Left lung (tissue), 10 donors: Measurements from ENCODE around the gene POU2AF2. TPM values are rescaled to one million over a fixed set of nuclear protein-coding genes. Genes with fewer than 3 reads are reported as not detected.
A peak's percentile ranks its signal among the peaks of the same experiment; 100 is the strongest.

ENCODE experiments used
- ATAC-seq: fragments of 200-7000 bp; cut with Tn5 transposase; one replicate; pipeline ENCODE4 v1.9.1; 2020; ENCODE audit warnings: moderate library complexity
- DNase-seq, 4 donors: peaks; one replicate each; pipeline ENCODE4 v3.0.0-alpha.2; 2013 to 2020
- H3K27ac ChIP-seq, 2 donors: fragments of 200-600 bp; sonication (generic) in 1 of 2; one replicate each; pipeline versions ENCODE4 v1.5.0 to v1.8.0; 2020 to 2021
- H3K27me3 ChIP-seq, 2 donors: fragments of 200-600 bp; sonication (generic) in 1 of 2; one replicate each; pipeline versions ENCODE4 v1.5.0 to v1.8.0; 2020 to 2021
- H3K36me3 ChIP-seq, 2 donors: fragments of 200-600 bp; sonication (generic) in 1 of 2; one replicate each; pipeline versions ENCODE4 v1.5.0 to v1.8.0; 2020 to 2021
- H3K4me1 ChIP-seq, 2 donors: fragments of 200-600 bp; one replicate each; pipeline ENCODE4 v1.8.0; 2021
- H3K4me3 ChIP-seq, 2 donors: fragments of 200-600 bp; sonication (generic) in 1 of 2; one replicate each; pipeline versions ENCODE4 v1.5.0 to v1.8.0; 2020 to 2021; ENCODE audit warnings: mild to moderate bottlenecking in 1 of 2
- H3K9me3 ChIP-seq, 2 donors: fragments of 200-600 bp; sonication (generic) in 1 of 2; one replicate each; pipeline versions ENCODE4 v1.5.0 to v1.8.0; 2020 to 2021
- intact Hi-C, 2 donors: fragments of 100-400 bp; cut with DNase I; formaldehyde crosslinking; loops; one replicate each; pipeline versions ENCODE4 v1.11.2 to v1.14.2; 2022
- polyA plus RNA-seq, 6 donors: library from polyadenylated mRNA; unstranded; fragments of 120-200 nt; gene quantifications; one replicate each; pipeline ENCODE4 v1.2.1, GENCODE V29; 2013; ENCODE audit not compliant: insufficient read length in 6 of 6
- total RNA-seq, 2 donors: library from RNA; stranded (reverse); fragmentation: NEBNext Ultra II Directional; extraction: Animal tissue kit (Norgen Biotek cat#: 25700); gene quantifications; one replicate each; pipeline ENCODE4 v1.2.1, GENCODE V29; 2021
- TF ChIP-seq, protein P1 (sequence below), 2 donors: fragments of 200-600 bp; sonication (generic) in 1 of 2; IDR thresholded peaks; one replicate each; pipeline versions ENCODE4 v1.5.0 to v1.8.0; 2021; ENCODE audit warnings: antibody characterized with exemption in 2 of 2
- donor health status: DM: no; HTN: yes; CAD: no.
- donor health status: DM: no; HTN: no; CAD: no.

POU2AF2 gene
- total and polyA plus RNA-seq, 8 donors, result 0.13 to 0.35 (median 0.21) TPM; not detected in 2

DNA sequence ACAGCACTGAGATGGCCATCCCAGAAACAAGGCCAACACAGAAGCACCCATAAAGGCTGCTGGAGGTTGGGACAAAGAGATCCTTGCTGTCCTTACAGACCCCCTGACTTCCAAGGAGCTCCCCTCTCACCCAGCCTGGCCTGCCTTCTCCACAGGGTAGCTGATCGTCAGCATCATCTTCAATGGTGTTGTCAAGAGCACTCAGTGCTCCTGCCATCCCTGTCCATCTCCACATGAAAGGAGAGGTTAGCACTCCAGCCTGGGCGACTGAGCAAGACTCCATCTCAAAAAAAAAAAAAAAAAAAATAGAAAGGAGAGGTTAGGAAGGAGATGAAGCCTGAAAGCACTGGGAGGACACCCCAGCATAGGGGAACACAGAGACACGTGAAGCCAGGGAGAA, 50.7 kb downstream of the POU2AF2 start:
- Histone ChIP-seq H3K4me3 (no peak overlapping the region), H3K27ac (no peak overlapping the region), H3K9me3 (no peaks in the 10 kb centered on the region), H3K4me1 (peaks cover 0 to 19% of the 10 kb centered on the region in 2 donors), H3K27me3 (peaks cover 0 to 38% of the 10 kb centered on the region in 2 donors), H3K36me3 (no peaks in the 10 kb centered on the region)
- ATAC-seq (no peak), DNase-seq (no peak)
- TF ChIP-seq, protein P1, sequence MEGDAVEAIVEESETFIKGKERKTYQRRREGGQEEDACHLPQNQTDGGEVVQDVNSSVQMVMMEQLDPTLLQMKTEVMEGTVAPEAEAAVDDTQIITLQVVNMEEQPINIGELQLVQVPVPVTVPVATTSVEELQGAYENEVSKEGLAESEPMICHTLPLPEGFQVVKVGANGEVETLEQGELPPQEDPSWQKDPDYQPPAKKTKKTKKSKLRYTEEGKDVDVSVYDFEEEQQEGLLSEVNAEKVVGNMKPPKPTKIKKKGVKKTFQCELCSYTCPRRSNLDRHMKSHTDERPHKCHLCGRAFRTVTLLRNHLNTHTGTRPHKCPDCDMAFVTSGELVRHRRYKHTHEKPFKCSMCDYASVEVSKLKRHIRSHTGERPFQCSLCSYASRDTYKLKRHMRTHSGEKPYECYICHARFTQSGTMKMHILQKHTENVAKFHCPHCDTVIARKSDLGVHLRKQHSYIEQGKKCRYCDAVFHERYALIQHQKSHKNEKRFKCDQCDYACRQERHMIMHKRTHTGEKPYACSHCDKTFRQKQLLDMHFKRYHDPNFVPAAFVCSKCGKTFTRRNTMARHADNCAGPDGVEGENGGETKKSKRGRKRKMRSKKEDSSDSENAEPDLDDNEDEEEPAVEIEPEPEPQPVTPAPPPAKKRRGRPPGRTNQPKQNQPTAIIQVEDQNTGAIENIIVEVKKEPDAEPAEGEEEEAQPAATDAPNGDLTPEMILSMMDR (IDR thresholded peaks at IDR 0.05), result no peak
- intact Hi-C loops, result no loop called here

- no peaks in the 10 kb centered on the region for H3K36me3 ChIP-seq
- peaks cover 0 to 38% of the 10 kb centered on the region in 2 donors for H3K27me3 ChIP-seq
- no peak overlapping the region for H3K27ac ChIP-seq
- ATAC-seq (no peak), DNase-seq (no peak)
- peaks cover 0 to 28% of the 10 kb centered on the region in 2 donors for H3K4me1 ChIP-seq
- intact Hi-C loops, result no loop called here
- no peak overlapping the region for H3K4me3 ChIP-seq
- H3K9me3 ChIP-seq, result no peaks in the 10 kb centered on the region
- TF ChIP-seq, protein P1 (IDR thresholded peaks at IDR 0.05), result no peak
Measured at GRCh38 chr11:111297696-111298095, 52.2 kb downstream of the POU2AF2 start.

- peak in 1 of 4 donors; percentile 70 for DNase-seq
- Histone ChIP-seq H3K9me3 (no peaks in the 10 kb centered on the region), H3K36me3 (no peaks in the 10 kb centered on the region), H3K27me3 (peaks cover 0 to 38% of the 10 kb centered on the region in 2 donors), H3K27ac (peak within 1 kb of the TSS; percentile 72 to 76), H3K4me1 (peaks cover 0 to 29% of the 10 kb centered on the region in 2 donors), H3K4me3 (peak within 1 kb of the TSS; percentile 39 to 51)
- TF ChIP-seq, protein P1 (IDR thresholded peaks at IDR 0.05), result no peak
- no peak for ATAC-seq
- intact Hi-C loops, result no loop called here
Measured at GRCh38 chr11:111298413-111299100, 53.0 kb downstream of the POU2AF2 start, which contains the start of gene POU2AF3. POU2AF3 (plus strand) TSS chr11:111298546; CDS start chr11:111298582, 36 bp downstream.

- intact Hi-C loops, result no loop called here
Measured at GRCh38 chr11:111299101-111300026, 53.8 kb downstream of the POU2AF2 start.

More at GRCh38 chr11:111299101-111300026, 53.8 kb downstream of the POU2AF2 start:
- peak; percentile 67 to 88 (median 72) for DNase-seq
- H3K27me3 ChIP-seq, result peaks cover 0 to 38% of the 10 kb centered on the region in 2 donors
- H3K9me3 ChIP-seq, result no peaks in the 10 kb centered on the region
- TF ChIP-seq, protein P1 (IDR thresholded peaks at IDR 0.05), result peak; percentile 46 to 49
- peak overlapping the region; percentile 72 to 76 for H3K27ac ChIP-seq
- no peaks in the 10 kb centered on the region for H3K36me3 ChIP-seq
- ATAC-seq, result peak; percentile 72
- H3K4me1 ChIP-seq, result peaks cover 0 to 29% of the 10 kb centered on the region in 2 donors
- peak overlapping the region; percentile 39 to 51 for H3K4me3 ChIP-seq
